CD4-positive, alpha-beta T cell treated with Interleukin-12 subunit alpha and Interleukin-12 subunit beta, for 1 hour (primary cell): Measurements from ENCODE around the gene ELOF1.
"Not testable (repeated sequence)": the region's sequence is repeated elsewhere in the genome, so short reads cannot be mapped to it uniquely, and the experiment has no call there.

Source experiments
- DNase-seq: peaks from one replicate; pipeline ENCODE4 v3.0.0-alpha.2; 2020

ELOF1 gene

GRCh38 chr19:11566164-11566563 is 7.1 kb upstream of the ELOF1 start:
- no peak for DNase-seq

GRCh38 chr19:11565649-11565980 is 6.6 kb upstream of the ELOF1 start:
- DNase-seq = not testable (repeated sequence)

- DNase-seq = not testable (repeated sequence)
These were observed 5.2 kb upstream of the ELOF1 start for GRCh38 chr19:11564082-11564807.

- no peak for DNase-seq
These were observed 4.5 kb upstream of the ELOF1 start for GRCh38 chr19:11563532-11563931.

GRCh38 chr19:11560404-11561051 is 1.5 kb upstream of the ELOF1 start:
- DNase-seq = peak; percentile 82

- DNase-seq = no peak
These were observed 2.2 kb downstream of the ELOF1 start for GRCh38 chr19:11556634-11557420.

- DNase-seq = no peak
These were observed 3.8 kb downstream of the ELOF1 start for GRCh38 chr19:11555246-11555645.

GRCh38 chr19:11554160-11554559 is 4.9 kb downstream of the ELOF1 start:
- no peak for DNase-seq

GRCh38 chr19:11552666-11553372 is 6.2 kb downstream of the ELOF1 start:
- no peak for DNase-seq

- DNase-seq = no peak
These were observed 7.3 kb downstream of the ELOF1 start for GRCh38 chr19:11551603-11552235.

GRCh38 chr19:11550265-11550664 is 8.8 kb downstream of the ELOF1 start:
- DNase-seq = no peak

GRCh38 chr19:11549386-11549953 is 9.6 kb downstream of the ELOF1 start:
- DNase-seq = no peak

GRCh38 chr19:11547929-11548700 is 10.9 kb downstream of the ELOF1 start:
- no peak for DNase-seq

GRCh38 chr19:11541238-11541637 is 17.8 kb downstream of the ELOF1 start:
- DNase-seq = no peak

GRCh38 chr19:11540645-11541044 is 18.4 kb downstream of the ELOF1 start:
- DNase-seq = no peak

- no peak for DNase-seq
These were observed 19.3 kb downstream of the ELOF1 start for GRCh38 chr19:11539495-11540365.

- no peak for DNase-seq
These were observed 20.6 kb downstream of the ELOF1 start, which contains the start of gene CNN1 for GRCh38 chr19:11538232-11539036. Gene CNN1, plus strand, starts transcription at chr19:11538851. Its CDS starts 77 bp downstream, at chr19:11538928.

- DNase-seq = peak; percentile 89
These were observed 23.0 kb downstream of the ELOF1 start for GRCh38 chr19:11535792-11536595.

GRCh38 chr19:11534948-11535347 is 24.1 kb downstream of the ELOF1 start:
- no peak for DNase-seq
